Activated CD8-positive, alpha-beta memory T cell treated with anti-CD3 and anti-CD28 coated beads, Interleukin-2, amount 10 ng/mL, durations not matched to agents 7 days and 5 days (primary cell): ENCODE data around the gene GRB14. TPM values are rescaled to one million over a fixed set of nuclear protein-coding genes. Genes with fewer than 3 reads are reported as not detected.

Source experiments
- total RNA-seq, 2 experiments: library from RNA; stranded (reverse); gene quantifications; one replicate each; pipeline ENCODE4 v1.2.3, GENCODE V29; 2021

GRB14 gene
- total RNA-seq, 2 experiments from 2014 or later: not detected

Other genes with a start within 250 kb of the GRB14 start
- gene COBLL1, start 220.3 kb upstream of the GRB14 start, total RNA-seq: not detected